ENCODE measurements around the gene SOS2. TPM values are rescaled to one million over a fixed set of nuclear protein-coding genes. Genes with fewer than 3 reads are reported as not detected.

Gene SOS2
- total RNA-seq, 4 donors from 2014 or later = 39.7 to 58.8 (median 50.6) TPM

- 65 to 100% methylated on average over 1 to 2 of the region's 2 CpGs for WGBS, 2 donors (ENCODE audit: low coverage in 1 of 2)
- H3K27ac ChIP-seq = no peak overlapping the region
- no peak for ATAC-seq
- no peaks in the 10 kb centered on the region for H3K36me3 ChIP-seq
- no peaks in the 10 kb centered on the region for H3K4me1 ChIP-seq
- no peak overlapping the region for H3K4me3 ChIP-seq
- TF ChIP-seq POLR2A (IDR thresholded peaks at IDR 0.05) = no peak
- TF ChIP-seq EP300 (IDR thresholded peaks at IDR 0.05) = no peak
- TF ChIP-seq, protein P1, sequence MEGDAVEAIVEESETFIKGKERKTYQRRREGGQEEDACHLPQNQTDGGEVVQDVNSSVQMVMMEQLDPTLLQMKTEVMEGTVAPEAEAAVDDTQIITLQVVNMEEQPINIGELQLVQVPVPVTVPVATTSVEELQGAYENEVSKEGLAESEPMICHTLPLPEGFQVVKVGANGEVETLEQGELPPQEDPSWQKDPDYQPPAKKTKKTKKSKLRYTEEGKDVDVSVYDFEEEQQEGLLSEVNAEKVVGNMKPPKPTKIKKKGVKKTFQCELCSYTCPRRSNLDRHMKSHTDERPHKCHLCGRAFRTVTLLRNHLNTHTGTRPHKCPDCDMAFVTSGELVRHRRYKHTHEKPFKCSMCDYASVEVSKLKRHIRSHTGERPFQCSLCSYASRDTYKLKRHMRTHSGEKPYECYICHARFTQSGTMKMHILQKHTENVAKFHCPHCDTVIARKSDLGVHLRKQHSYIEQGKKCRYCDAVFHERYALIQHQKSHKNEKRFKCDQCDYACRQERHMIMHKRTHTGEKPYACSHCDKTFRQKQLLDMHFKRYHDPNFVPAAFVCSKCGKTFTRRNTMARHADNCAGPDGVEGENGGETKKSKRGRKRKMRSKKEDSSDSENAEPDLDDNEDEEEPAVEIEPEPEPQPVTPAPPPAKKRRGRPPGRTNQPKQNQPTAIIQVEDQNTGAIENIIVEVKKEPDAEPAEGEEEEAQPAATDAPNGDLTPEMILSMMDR (IDR thresholded peaks at IDR 0.05) = no peak
- TF ChIP-seq POLR2AphosphoS5 (IDR thresholded peaks at IDR 0.05) = no peak
- H3K9me3 ChIP-seq = no peaks in the 10 kb centered on the region
- H3K27me3 ChIP-seq = no peaks in the 10 kb centered on the region
These were observed 162.1 kb downstream of the SOS2 start for GRCh38 chr14:50069325-50069724.

DNA sequence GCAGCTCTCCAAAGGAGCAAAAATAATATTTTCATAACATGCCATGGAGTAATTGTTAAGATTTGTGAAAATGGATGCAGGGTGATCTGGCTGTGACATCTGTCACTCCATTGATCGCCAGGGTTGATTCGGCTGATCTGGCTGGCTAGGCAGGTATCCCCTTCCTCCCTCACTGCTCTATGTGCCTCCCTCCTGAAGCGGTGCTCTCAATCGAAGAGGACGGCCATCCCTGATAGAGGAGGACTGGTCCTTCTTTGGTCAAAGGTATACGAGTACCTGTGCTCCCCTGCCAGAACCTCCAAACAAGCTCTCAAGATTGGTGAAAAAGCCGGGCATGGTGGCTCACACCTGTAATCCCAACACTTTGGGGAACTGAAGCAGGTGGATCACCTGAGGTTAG lies 162.9 kb downstream of the SOS2 start:
- Histone ChIP-seq H3K4me3 (no peak overlapping the region), H3K4me1 (no peaks in the 10 kb centered on the region), H3K9me3 (no peaks in the 10 kb centered on the region), H3K27me3 (no peaks in the 10 kb centered on the region), H3K27ac (no peak overlapping the region), H3K36me3 (no peaks in the 10 kb centered on the region)
- no peak for ATAC-seq
- WGBS, 2 donors (ENCODE audit: low coverage in 1 of 2) = 96% methylated on average over 4 of the region's 7 CpGs; no CpG with 5 or more reads in 1 of the 2 donors
- TF ChIP-seq, protein P1 (IDR thresholded peaks at IDR 0.05) = no peak
- no peak for TF ChIP-seq EP300 (IDR thresholded peaks at IDR 0.05)

DNA sequence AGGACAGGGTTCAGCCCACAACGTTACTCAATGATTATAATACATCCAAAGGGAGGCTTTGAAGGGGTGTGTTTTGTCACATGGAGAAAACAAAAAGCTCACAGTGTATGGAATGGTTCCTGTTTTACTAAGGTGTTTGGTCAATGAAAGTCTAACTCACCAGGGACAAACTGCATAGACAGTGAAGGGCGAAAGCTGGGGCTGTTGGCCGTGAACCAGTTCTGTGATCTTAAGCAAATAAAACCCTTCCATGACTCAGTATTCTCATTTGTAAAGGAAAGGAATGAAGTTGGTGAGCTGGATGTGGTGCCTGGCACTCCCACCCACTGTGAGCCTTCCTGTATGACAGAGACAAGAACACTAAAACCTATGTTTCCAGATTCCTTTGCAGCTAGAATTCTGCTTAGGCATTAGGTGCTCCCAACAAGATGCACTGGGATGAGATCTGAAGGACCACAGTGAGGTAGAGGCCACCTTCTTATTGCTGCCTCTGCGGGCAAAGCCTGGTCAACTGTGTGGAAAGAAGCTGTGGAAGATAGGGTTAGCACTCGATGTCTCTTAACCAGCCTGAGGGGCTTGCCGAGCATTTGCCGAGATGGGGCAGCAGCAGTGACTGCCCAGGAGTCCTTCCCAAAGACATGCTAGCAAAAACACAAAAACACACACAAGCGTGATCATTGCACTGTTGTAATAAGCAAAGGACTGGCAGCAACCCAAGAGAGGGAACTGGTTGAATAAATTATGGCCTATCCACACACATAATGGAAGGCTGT lies 163.5 kb downstream of the SOS2 start:
- Histone ChIP-seq H3K9me3 (no peaks in the 10 kb centered on the region), H3K27ac (no peak overlapping the region), H3K4me1 (no peaks in the 10 kb centered on the region), H3K36me3 (no peaks in the 10 kb centered on the region), H3K4me3 (no peak overlapping the region), H3K27me3 (no peaks in the 10 kb centered on the region)
- WGBS, 2 donors (ENCODE audit: low coverage in 1 of 2) = 89 to 93% methylated on average over 3 to 7 of the region's 8 CpGs
- ATAC-seq = no peak
- no peak for TF ChIP-seq POLR2A (IDR thresholded peaks at IDR 0.05)
- no peak for TF ChIP-seq POLR2AphosphoS5 (IDR thresholded peaks at IDR 0.05)
- TF ChIP-seq EP300 (IDR thresholded peaks at IDR 0.05) = no peak
- TF ChIP-seq, protein P1 (IDR thresholded peaks at IDR 0.05) = no peak

Small RNA genes within 50 kb of the gene (small RNA-seq; reads per million reads assigned to genes)
- gene RF00019 = 0 reads per million in 4 donors

Other genes with a start within 250 kb of the SOS2 start
- 1 to 10 TPM in 3 of 4 donors, under 1 TPM in 1; 0.69 to 8.2 (median 4.9) TPM for gene VCPKMT, start 115.0 kb downstream of the SOS2 start, total RNA-seq
- 10 to 100 TPM in 1 of 4 donors, 1 to 10 TPM in 3; 3.4 to 10.2 (median 7.0) TPM for gene L2HGDH, start 80.7 kb upstream of the SOS2 start, total RNA-seq
- 10 to 100 TPM; 21.1 to 28.3 (median 22.1) TPM for gene DMAC2L, start 80.7 kb upstream of the SOS2 start, total RNA-seq
- 10 to 100 TPM in 1 of 4 donors, 1 to 10 TPM in 3; 4.2 to 10.3 (median 6.2) TPM for gene CDKL1, start 165.3 kb upstream of the SOS2 start, total RNA-seq